Esophagus muscularis mucosa (tissue), 4 donors: ENCODE results near the gene FGFR2. TPM values are rescaled to one million over a fixed set of nuclear protein-coding genes. Genes with fewer than 3 reads are reported as not detected.

Experiments used
- DNase-seq: peaks from one replicate; pipeline ENCODE4 v3.0.0-alpha.2; 2017; ENCODE audit errors: extremely low spot score
- H3K27ac ChIP-seq, 4 donors: fragments of 200-600 bp; sonication (generic); replicated peaks in 1 of 4; 1 replicate in 3 of 4; 2 replicates in 1 of 4; pipeline ENCODE4 v1.5.1; 2016 to 2019; ENCODE audit warnings: mild to moderate bottlenecking in 1 of 4
- H3K27me3 ChIP-seq, 4 donors: fragments of 200-600 bp; sonication (generic); one replicate each; pipeline versions ENCODE4 v1.5.1 to v1.6.0; 2016 to 2019
- H3K36me3 ChIP-seq, 4 donors: fragments of 200-600 bp; sonication (generic); one replicate each; pipeline ENCODE4 v1.5.1; 2016 to 2019
- H3K4me1 ChIP-seq, 4 donors: fragments of 200-600 bp; sonication (generic); one replicate each; pipeline ENCODE4 v1.5.1; 2016 to 2019
- H3K4me3 ChIP-seq, 4 donors: fragments of 200-600 bp; sonication (generic); 1 replicate in 2 of 4; 2 replicates in 2 of 4; pipeline ENCODE4 v1.5.1; 2016 to 2019; ENCODE audit warnings: mild to moderate bottlenecking in 4 of 4, moderate library complexity in 1 of 4
- H3K9me3 ChIP-seq, 4 donors: fragments of 200-600 bp; sonication (generic); 1 replicate in 3 of 4; 2 replicates in 1 of 4; pipeline ENCODE4 v1.5.1; 2016 to 2019
- EP300 ChIP-seq: sonication (generic); formaldehyde crosslinking; IDR thresholded peaks from one replicate; pipeline ENCODE4 v1.6.1; 2017; ENCODE audit warnings: antibody characterized with exemption
- POLR2A ChIP-seq: fragments of 450-650 bp; IDR thresholded peaks from one replicate; pipeline ENCODE4 v1.6.1; 2017; ENCODE audit warnings: antibody characterized with exemption, moderate library complexity, mild to moderate bottlenecking, low read depth
- POLR2AphosphoS5 ChIP-seq, 2 donors: sonication (generic); formaldehyde crosslinking; IDR thresholded peaks; one replicate each; pipeline ENCODE4 v1.6.1; 2017; ENCODE audit warnings: antibody characterized with exemption in 2 of 2
- WGBS: methylation state at CpG from one replicate; pipeline ENCODE4 v1.1.5; 2018; 5-methylcytosine and 5-hydroxymethylcytosine counted together
- intact Hi-C: fragments of 100-400 bp; cut with DNase I; formaldehyde crosslinking; loops from one replicate; pipeline ENCODE4 v1.15.1; 2023
- total RNA-seq, 4 donors: library from RNA; depleted of rRNA; stranded (reverse); fragments of >200 nt; gene quantifications; one replicate each; pipeline versions ENCODE4 v1.1.0 to v1.2.1, GENCODE V29; 2016
- TF ChIP-seq, protein P1 (sequence below), 3 experiments: fragments of 200-600 bp in 2 of 3; fragments of 450-650 bp in 1 of 3; sonication (generic) in 2 of 3; IDR thresholded peaks; one replicate each; pipeline ENCODE4 v1.5.1; 2017 to 2019; ENCODE audit warnings: antibody characterized with exemption in 3 of 3, mild to moderate bottlenecking in 2 of 3, moderate library complexity in 1 of 3

FGFR2 gene
- total RNA-seq, 4 donors from 2014 or later, result 58.6 to 74.0 (median 60.5) TPM

DNA sequence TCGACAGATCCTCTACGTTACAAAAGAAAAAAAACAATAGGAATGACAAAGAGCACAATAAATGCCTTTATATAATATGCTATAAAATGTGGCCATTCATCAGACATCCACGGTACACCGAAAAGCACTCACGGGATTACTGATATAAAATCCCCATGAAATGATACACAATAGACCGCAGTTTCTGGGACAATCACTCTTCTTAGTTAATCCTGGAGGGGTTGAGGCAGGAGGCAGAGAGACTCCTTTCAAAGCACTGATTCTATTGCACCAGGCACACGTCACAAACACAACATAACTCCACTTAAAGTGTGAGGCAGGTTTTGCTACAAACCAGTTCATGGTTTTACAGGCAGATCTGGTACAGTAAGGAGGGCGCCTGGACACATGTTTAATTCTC, 113.8 kb downstream of the FGFR2 start:
- peaks cover 0 to 30% (median 11%) of the 10 kb centered on the region in 4 donors for H3K36me3 ChIP-seq
- peaks cover 0 to 28% (median 23%) of the 10 kb centered on the region in 4 donors for H3K4me1 ChIP-seq
- no peak overlapping the region for H3K4me3 ChIP-seq
- WGBS, result 71% methylated on average over 8 of the region's 8 CpGs
- no peaks in the 10 kb centered on the region for H3K9me3 ChIP-seq
- no peak for TF ChIP-seq POLR2AphosphoS5 (IDR thresholded peaks at IDR 0.05)
- TF ChIP-seq EP300, result no peak
- TF ChIP-seq POLR2A, result no peak
- TF ChIP-seq, protein P1, sequence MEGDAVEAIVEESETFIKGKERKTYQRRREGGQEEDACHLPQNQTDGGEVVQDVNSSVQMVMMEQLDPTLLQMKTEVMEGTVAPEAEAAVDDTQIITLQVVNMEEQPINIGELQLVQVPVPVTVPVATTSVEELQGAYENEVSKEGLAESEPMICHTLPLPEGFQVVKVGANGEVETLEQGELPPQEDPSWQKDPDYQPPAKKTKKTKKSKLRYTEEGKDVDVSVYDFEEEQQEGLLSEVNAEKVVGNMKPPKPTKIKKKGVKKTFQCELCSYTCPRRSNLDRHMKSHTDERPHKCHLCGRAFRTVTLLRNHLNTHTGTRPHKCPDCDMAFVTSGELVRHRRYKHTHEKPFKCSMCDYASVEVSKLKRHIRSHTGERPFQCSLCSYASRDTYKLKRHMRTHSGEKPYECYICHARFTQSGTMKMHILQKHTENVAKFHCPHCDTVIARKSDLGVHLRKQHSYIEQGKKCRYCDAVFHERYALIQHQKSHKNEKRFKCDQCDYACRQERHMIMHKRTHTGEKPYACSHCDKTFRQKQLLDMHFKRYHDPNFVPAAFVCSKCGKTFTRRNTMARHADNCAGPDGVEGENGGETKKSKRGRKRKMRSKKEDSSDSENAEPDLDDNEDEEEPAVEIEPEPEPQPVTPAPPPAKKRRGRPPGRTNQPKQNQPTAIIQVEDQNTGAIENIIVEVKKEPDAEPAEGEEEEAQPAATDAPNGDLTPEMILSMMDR (IDR thresholded peaks at IDR 0.05), result no peak
- intact Hi-C loops, result no loop called here
- H3K27ac ChIP-seq, result no peak overlapping the region
- no peak for DNase-seq
- no peaks in the 10 kb centered on the region for H3K27me3 ChIP-seq

DNA sequence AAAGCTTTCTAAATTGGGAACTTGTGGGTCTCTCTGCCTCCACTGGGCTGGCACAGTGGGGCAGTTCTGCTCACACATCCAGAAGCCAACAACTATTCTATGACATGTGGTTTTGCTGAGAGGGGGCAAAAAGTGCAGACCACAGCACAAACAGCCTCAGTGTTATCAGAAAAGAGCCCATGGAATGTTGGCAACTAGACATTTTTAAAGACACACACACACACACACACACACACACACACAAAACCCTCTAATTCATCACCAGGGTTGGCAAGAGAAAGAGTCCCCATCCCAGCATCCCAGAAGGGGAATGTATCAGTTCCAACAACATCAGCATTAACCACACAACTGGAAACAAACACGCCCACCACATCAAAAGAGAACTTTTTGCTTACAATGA, 117.1 kb downstream of the FGFR2 start:
- no peak for TF ChIP-seq EP300
- H3K36me3 ChIP-seq, result peaks cover 0 to 36% (median 11%) of the 10 kb centered on the region in 4 donors
- H3K27ac ChIP-seq, result no peak overlapping the region
- no peak overlapping the region for H3K4me3 ChIP-seq
- H3K27me3 ChIP-seq, result no peaks in the 10 kb centered on the region
- H3K9me3 ChIP-seq, result no peaks in the 10 kb centered on the region
- no peak for DNase-seq
- peaks cover 0 to 13% (median 11%) of the 10 kb centered on the region in 4 donors for H3K4me1 ChIP-seq
- intact Hi-C loops, result no loop called here
- WGBS, result 61% methylated on average over 1 of the region's 1 CpG

DNA sequence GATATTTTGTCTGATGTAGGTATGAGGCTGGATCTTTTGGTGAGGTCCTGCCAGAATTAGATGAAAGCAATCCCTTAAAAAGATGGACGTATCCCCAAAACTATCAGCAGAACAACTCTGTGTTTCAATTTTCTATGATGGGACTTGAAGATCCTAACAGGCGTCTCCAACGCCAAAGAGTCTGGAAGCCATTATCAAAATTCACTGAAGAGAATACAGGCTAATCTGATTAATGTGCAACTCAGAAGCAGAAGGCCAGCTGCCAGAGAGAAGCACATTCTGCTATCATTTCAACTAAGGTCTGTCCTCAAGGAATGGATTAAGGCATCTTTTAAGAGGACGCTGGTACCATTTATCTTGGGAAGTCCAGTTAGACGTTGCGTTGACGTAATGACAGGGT, 119.7 kb downstream of the FGFR2 start:
- no peak for TF ChIP-seq POLR2AphosphoS5 (IDR thresholded peaks at IDR 0.05)
- TF ChIP-seq POLR2A, result no peak
- TF ChIP-seq, protein P1 (IDR thresholded peaks at IDR 0.05), result no peak
- no peak for TF ChIP-seq EP300
- no peaks in the 10 kb centered on the region for H3K9me3 ChIP-seq
- no peaks in the 10 kb centered on the region for H3K27me3 ChIP-seq
- no peak for DNase-seq
- H3K36me3 ChIP-seq, result peaks cover 0 to 23% (median 1%) of the 10 kb centered on the region in 4 donors
- 83% methylated on average over 7 of the region's 7 CpGs for WGBS
- H3K27ac ChIP-seq, result no peak overlapping the region
- intact Hi-C loops, result no loop called here
- H3K4me3 ChIP-seq, result no peak overlapping the region
- H3K4me1 ChIP-seq, result no peaks in the 10 kb centered on the region

DNA sequence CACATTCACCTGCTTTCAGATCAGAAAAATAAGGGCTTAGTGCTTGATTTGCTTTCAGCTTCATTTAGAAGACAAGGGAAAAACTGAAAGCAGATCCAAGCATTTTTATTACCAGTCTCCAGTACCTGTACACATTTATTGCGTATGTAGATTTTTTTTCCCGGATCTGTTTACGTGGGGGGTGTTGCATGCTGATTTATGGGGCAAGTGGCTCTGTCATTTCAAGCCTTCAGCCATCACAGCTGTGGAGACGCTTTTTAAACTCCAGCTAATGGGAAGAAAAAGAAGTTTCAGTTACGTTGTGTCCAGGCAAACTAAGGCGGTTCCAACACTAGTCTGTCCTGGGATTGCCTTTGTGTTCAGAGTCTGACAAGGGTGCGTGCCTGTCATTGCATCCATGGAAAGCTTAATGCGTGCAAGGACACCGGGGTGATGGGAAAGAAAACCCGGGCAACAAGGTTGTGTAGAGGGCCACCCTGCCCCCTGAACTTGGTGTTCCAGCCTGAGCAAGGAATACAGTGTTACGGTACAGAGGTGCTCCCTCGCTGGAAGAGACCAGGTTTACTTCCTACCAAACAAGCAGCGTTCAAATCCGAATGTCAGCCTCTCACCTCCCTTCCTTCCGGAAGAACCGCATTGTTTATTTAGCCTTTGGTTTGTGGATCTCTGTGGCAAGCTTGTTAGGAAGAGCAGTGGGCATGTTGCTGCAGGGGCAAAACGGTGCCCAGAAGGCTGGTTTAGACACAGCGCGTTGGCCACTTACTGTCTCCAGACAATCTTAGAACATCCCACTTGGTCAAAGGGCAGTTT, 128.2 kb downstream of the FGFR2 start:
- 80% methylated on average over 19 of the region's 19 CpGs for WGBS
- Histone ChIP-seq H3K4me3 (no peak overlapping the region), H3K36me3 (no peaks in the 10 kb centered on the region), H3K4me1 (no peaks in the 10 kb centered on the region), H3K27me3 (no peaks in the 10 kb centered on the region), H3K27ac (no peak overlapping the region), H3K9me3 (no peaks in the 10 kb centered on the region)
- TF ChIP-seq, protein P1 (IDR thresholded peaks at IDR 0.05), result no peak
- no peak for TF ChIP-seq EP300
- no peak for TF ChIP-seq POLR2A
- TF ChIP-seq POLR2AphosphoS5 (IDR thresholded peaks at IDR 0.05), result no peak
- no peak for DNase-seq
- intact Hi-C loops, result no loop called here

DNA sequence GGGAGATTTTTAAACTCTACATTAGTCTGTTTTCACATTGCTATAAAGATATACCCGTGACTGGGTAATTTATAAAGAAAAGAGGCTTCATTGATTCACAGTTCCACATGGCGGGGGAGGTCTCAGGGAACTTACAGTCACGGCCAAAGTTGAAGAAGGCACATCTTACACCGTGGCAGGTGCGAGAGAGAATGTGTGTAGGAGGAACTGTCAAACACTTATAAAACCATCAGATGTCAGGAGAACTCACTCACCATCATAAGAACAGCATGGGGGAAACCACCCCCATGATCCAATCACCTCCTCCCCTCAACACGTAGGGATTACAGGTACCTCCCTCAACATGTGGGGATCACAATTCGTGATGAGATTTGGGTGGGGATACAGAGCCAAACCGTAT, 129.5 kb downstream of the FGFR2 start:
- intact Hi-C loops, result no loop called here
- no peak for TF ChIP-seq POLR2AphosphoS5 (IDR thresholded peaks at IDR 0.05)
- no peak for TF ChIP-seq POLR2A
- TF ChIP-seq EP300, result no peak
- TF ChIP-seq, protein P1 (IDR thresholded peaks at IDR 0.05), result no peak
- Histone ChIP-seq H3K36me3 (no peaks in the 10 kb centered on the region), H3K27me3 (no peaks in the 10 kb centered on the region), H3K9me3 (no peaks in the 10 kb centered on the region), H3K27ac (no peak overlapping the region), H3K4me1 (no peaks in the 10 kb centered on the region), H3K4me3 (no peak overlapping the region)
- WGBS, result 88% methylated on average over 8 of the region's 8 CpGs
- no peak for DNase-seq
